Motor neuron (in vitro differentiated cells): ENCODE data around the gene DISC1. TPM values are rescaled to one million over a fixed set of nuclear protein-coding genes. Genes with fewer than 3 reads are reported as not detected.
A peak's percentile ranks its signal among the peaks of the same experiment; 100 is the strongest.

Experiments used
- ATAC-seq, 8 experiments: fragments of 200-7000 bp; cut with Tn5 transposase; replicated peaks in 6 of 8; 2 replicates each; pipeline ENCODE4 v1.8.0; 2021; ENCODE audit warnings: mild to moderate bottlenecking in 8 of 8, moderate library complexity in 8 of 8
- H3K27ac ChIP-seq, 2 donors: fragments of 250-450 bp; sonication (Bioruptor Pico); 2 replicates each; pipeline ENCODE4 v1.9.0; 2021; ENCODE audit warnings: antibody characterized with exemption in 2 of 2, mild to moderate bottlenecking in 2 of 2, moderate library complexity in 1 of 2
- H3K4me1 ChIP-seq, 2 donors: fragments of 250-450 bp; sonication (Bioruptor Pico); replicated peaks in 1 of 2; 2 replicates each; pipeline ENCODE4 v1.6.1; 2021; ENCODE audit warnings: antibody characterized with exemption in 2 of 2, mild to moderate bottlenecking in 2 of 2, moderate library complexity in 1 of 2
- H3K4me3 ChIP-seq, 5 donors: fragments of 250-450 bp; sonication (Bioruptor Pico); 2 replicates each; pipeline ENCODE4 v1.9.0; 2021; ENCODE audit warnings: antibody characterized with exemption in 5 of 5, mild to moderate bottlenecking in 5 of 5, moderate library complexity in 4 of 5
- WGBS, 10 experiments: fragments of 450-650 bp; shearing (Covaris generic); methylation state at CpG; one replicate each; pipeline ENCODE4 v1.0.0; 2022; 5-methylcytosine and 5-hydroxymethylcytosine counted together
- in situ Hi-C, 9 experiments: fragments of 400-800 bp; cut with MboI; loops; one replicate each; pipeline ENCODE4 v1.15.0; 2021; ENCODE audit warnings: low sequenced_read_pairs in 9 of 9, low pct_unique_long_range_greater_than_20kb in 2 of 9; ENCODE audit not compliant: unreplicated experiment in 9 of 9
- total RNA-seq, 8 experiments: library from RNA; unstranded; fragments of 300-600 nt; gene quantifications; 2 replicates each; pipeline versions ENCODE4 v1.2.3 to v1.2.4, GENCODE V29; 2022

Gene DISC1
- total RNA-seq, 8 experiments from 2014 or later = 1.2 to 13.5 (median 3.7) TPM

DNA sequence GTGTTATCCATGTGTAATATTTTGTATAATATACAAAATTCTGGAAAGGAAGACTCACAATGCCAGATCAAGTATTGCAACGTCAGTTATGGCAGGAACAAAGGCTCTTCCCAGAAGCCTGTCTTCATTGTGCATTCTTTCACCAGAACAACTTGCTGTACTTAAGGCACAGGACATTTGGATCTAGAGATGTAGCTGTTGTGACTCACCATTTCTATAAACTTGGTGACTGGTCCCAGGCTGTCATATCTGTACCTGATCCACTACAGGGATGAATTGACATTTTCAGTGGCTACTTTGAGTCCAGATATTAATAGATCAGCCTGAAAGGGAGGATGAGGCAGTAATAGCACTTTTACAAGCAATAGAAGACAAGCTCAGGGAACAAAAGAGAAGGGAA lies 299.8 kb downstream of the DISC1 start:
- ATAC-seq = no peak
- Histone ChIP-seq H3K4me1 (peaks cover 37 to 39% of the 10 kb centered on the region in 2 donors), H3K4me3 (no peak overlapping the region), H3K27ac (no peak overlapping the region)
- in situ Hi-C loops = no loop called here
- WGBS, 10 experiments = 17 to 100% (median 89%) methylated on average over 1 of the region's 1 CpG; no CpG with 5 or more reads in 3 of the 10 experiments

DNA sequence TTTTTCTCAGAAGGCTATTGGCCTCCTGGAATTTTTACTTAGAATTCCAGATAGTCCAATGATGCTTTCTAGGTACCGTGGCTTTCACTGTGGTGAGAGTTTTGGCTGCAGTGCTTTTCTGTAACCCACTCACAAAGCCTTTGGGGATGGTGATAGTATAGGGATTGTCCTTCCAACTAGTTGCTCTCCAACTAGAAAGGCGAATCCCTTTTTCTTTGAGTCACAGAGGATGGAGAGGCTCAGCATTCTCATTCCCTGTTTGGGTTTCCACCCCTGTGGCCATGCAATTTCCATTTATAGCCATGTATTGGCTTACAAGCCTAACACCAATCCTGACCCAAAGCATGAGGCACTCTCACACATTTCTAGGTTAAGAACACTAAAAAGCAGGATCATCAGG lies 300.3 kb downstream of the DISC1 start:
- peaks cover 37 to 39% of the 10 kb centered on the region in 2 donors for H3K4me1 ChIP-seq
- in situ Hi-C loops = no loop called here
- H3K4me3 ChIP-seq = no peak overlapping the region
- ATAC-seq = no peak
- H3K27ac ChIP-seq = no peak overlapping the region
- 25 to 100% (median 88%) methylated on average over 1 to 2 of the region's 2 CpGs; no CpG with 5 or more reads in 3 of the 10 experiments for WGBS, 10 experiments

DNA sequence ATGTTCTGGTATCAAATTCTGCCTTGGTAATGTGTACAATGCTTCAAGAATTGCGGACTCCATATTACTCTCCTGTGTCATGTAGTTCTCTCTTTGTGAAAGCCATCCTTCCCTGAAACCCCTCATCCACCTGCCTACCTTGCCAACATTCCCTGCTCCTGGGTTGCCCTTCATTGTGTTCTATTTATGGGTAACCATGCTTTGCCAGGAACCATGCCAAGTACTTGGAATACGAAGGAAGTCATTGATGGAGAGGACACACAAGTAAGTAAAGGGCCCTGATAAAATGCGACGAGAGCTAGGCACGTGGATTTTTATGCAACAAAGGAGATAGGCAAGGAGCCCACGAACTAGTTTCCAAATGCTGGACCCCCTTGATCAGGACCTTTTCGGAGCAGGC lies 300.8 kb downstream of the DISC1 start:
- H3K4me3 ChIP-seq = no peak overlapping the region
- H3K4me1 ChIP-seq = peaks cover 37 to 39% of the 10 kb centered on the region in 2 donors
- H3K27ac ChIP-seq = no peak overlapping the region
- no peak for ATAC-seq
- WGBS, 10 experiments = 58 to 100% (median 81%) methylated on average over 3 to 7 of the region's 7 CpGs; no CpG with 5 or more reads in 2 of the 10 experiments
- in situ Hi-C loops = no loop called here

DNA sequence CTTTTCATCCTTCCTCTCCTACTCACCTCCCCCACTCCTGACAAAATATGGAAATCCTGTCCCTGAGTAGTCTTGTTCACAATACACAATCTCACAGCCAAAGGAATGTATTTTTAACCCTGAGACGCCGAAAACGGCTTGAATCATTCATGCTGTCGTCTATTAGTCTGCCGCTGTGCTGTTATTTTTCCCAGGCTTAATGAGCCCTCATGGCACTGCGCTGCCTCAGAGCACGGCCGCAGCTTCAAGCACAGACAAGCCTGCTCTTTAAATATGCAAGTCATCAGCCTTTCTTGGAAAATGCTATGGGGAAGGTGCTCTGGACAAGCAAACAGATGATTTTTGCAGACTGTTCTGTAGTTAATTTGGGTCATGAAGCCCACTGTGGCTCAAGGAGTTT lies 302.7 kb downstream of the DISC1 start:
- peak overlapping the region in 1 of 2 donors; percentile 16 for H3K27ac ChIP-seq
- ATAC-seq = peak in 7 of 8 experiments; percentile 45 to 89 (median 83)
- 5 to 100% (median 16%) methylated on average over 1 to 8 of the region's 8 CpGs; no CpG with 5 or more reads in 3 of the 10 experiments for WGBS, 10 experiments
- in situ Hi-C loops = no loop called here
- peaks cover 25 to 29% of the 10 kb centered on the region in 2 donors for H3K4me1 ChIP-seq
- H3K4me3 ChIP-seq = no peak overlapping the region

DNA sequence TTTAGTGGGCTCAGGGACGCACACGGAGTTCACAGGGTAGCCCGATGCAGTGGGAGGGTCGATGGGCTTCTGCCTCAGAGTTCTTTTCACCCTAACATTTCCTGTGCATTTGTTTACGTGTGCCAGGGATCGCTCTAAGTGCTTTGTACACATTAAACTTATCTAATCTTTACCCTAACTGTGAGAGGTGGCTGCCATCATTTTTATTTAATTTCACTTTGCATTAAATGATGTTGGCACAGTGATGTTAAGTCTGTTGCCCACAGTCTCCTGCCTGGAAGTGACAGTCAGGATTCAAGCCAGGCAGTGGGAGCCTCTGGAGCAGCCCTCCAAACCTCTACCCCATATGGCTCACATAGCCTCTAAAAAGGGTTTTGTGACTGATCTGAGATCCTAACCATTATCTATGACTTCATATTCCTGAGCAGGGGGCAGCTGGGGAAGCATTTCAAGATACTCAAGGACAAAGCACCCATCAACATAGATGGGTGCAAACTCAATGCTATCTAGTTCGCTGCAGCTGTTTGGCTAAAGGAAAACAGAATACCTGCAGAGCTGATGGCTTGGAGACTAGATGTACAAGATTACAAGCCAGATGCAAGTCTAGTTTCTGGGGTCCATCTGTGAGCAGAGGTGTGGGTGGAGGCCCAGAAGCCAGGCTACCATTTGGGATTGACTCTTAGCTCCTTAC lies 303.8 kb downstream of the DISC1 start:
- ATAC-seq = no peak
- in situ Hi-C loops = no loop called here
- Histone ChIP-seq H3K4me3 (no peak overlapping the region), H3K27ac (no peak overlapping the region), H3K4me1 (peaks cover 17 to 28% of the 10 kb centered on the region in 2 donors)
- 57 to 100% (median 70%) methylated on average over 1 to 7 of the region's 7 CpGs; no CpG with 5 or more reads in 4 of the 10 experiments for WGBS, 10 experiments

DNA sequence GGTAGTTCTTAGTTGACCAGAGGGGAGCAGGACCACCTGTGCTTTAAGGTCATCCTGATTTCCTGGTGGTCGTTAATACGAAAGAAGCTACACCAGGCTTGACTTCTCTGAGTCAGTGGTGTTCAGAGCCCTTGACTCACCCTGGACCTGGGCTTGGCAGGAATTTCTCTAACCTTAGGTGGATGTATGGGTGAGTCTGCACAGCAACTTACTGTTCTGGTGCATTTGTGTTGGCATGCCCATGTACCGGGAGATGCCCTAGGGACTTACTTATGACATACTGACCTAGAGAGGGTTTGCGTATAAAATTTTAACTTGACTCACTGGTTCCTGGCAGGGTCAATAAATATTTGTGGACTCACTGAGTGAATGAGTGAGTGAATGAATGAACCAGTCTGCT lies 304.6 kb downstream of the DISC1 start:
- in situ Hi-C loops = no loop called here
- ATAC-seq = no peak
- Histone ChIP-seq H3K4me3 (no peak overlapping the region), H3K4me1 (peaks cover 17 to 28% of the 10 kb centered on the region in 2 donors), H3K27ac (no peak overlapping the region)
- WGBS, 10 experiments = 55 to 100% (median 84%) methylated on average over 1 to 4 of the region's 4 CpGs; no CpG with 5 or more reads in 3 of the 10 experiments

DNA sequence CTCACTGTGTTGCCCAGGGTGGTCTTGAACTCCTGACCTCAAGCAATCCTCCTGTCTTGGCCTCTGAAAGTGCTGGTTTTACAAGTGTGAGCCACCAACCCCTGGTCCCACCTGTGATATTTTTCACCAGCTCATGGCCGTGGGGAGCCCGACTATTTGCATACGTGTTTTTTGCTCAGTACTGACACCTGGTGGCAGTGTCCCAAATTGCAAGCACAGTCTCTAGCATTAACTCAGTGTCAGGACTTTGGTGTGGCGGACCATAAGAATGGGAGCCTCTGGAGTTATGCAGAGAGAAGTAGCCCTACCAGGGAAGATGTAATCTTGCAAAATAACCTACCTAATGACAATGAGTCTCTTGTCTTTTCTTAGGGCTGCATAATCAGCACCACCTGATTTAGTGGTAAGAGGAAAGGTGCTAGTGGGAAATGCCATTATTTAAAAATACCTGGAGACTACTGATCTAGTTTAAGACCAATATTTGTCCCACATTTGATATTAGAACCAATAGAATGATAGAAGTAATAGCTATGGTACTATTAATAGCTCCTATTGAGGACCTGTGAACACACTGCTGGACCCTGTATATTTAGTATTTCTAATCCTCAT lies 305.4 kb downstream of the DISC1 start:
- Histone ChIP-seq H3K27ac (no peak overlapping the region), H3K4me3 (no peak overlapping the region), H3K4me1 (peaks cover 15 to 28% of the 10 kb centered on the region in 2 donors)
- in situ Hi-C loops = no loop called here
- 47 to 100% (median 87%) methylated on average over 1 to 4 of the region's 4 CpGs; no CpG with 5 or more reads in 3 of the 10 experiments for WGBS, 10 experiments
- no peak for ATAC-seq

DNA sequence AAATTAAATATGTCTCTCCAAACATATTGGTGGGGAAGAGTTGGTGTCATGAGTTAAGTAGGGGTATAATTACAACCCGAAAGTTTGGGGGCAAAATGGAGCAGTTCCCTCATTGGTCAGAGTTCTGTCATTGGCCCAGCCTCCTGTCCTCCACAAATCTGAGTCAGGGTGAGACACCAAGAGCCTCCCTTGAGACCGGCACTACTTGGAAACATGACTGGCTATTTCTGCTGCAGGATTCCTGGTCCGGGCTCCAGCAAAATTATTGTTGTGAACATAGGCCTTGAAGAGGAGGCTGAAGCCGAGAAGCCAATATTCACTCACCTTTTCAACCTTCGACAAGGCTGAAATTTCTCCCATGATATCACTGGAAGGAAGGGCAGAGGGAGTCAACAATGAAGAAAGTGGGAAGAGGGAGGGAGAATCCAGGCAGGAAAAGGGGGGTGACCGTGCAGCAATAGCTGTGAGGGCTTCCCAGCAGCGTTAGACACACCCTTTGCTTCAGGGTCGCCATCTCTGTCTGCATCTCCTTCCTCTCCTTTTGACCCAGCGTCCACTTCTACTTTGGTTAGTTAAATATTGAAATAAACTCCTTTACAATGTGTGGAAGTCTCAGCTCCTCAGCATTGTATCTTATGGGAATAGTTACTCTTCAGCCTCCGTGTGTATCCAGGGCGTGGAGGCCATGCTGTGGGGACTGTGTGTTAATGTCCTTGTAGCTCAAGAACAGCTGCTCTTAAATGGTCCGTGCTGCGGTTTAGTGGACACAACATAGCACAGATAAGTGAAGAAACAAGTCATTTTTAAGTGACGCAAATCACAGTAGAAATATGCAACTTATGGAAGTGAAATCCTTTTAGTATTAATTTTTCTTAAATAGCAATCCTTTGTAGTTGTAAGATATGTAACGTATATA lies 307.4 kb downstream of the DISC1 start:
- peak in 1 of 8 experiments; percentile 34 for ATAC-seq
- no peak overlapping the region for H3K27ac ChIP-seq
- peaks cover 19 to 34% of the 10 kb centered on the region in 2 donors for H3K4me1 ChIP-seq
- WGBS, 10 experiments = 47 to 96% (median 86%) methylated on average over 3 to 15 of the region's 15 CpGs
- H3K4me3 ChIP-seq = no peak overlapping the region
- in situ Hi-C loops = no loop called here

DNA sequence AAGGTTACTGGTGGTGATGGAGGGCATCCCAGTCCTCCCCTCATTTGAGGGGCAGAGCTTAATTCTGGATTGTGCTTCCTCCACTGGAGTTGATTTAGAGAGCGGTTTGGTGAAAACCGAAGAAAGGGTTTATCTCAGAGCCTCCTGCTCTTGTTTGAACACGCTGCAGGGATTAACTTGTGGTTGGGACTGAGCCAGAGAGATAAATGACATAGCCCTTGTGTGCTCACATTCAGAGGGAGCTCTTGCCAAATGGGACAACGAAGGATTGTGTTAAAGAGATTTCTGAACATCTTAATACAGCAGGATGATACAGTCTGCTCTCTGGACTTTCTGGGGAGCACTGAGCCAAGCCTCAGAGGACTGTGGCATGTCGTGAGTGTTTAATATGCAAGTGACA lies 308.2 kb downstream of the DISC1 start:
- whole genome bisulfite sequencing, 10 experiments = 18 to 74% (median 68%) methylated on average over 2 to 5 of the region's 5 CpGs; no CpG with 5 or more reads in 2 of the 10 experiments
- peaks cover 11 to 26% of the 10 kb centered on the region in 2 donors for H3K4me1 ChIP-seq
- H3K27ac ChIP-seq = no peak overlapping the region
- ATAC-seq = peak in 4 of 8 experiments; percentile 39 to 93 (median 56)
- in situ Hi-C loops = no loop called here
- H3K4me3 ChIP-seq = no peak overlapping the region

DNA sequence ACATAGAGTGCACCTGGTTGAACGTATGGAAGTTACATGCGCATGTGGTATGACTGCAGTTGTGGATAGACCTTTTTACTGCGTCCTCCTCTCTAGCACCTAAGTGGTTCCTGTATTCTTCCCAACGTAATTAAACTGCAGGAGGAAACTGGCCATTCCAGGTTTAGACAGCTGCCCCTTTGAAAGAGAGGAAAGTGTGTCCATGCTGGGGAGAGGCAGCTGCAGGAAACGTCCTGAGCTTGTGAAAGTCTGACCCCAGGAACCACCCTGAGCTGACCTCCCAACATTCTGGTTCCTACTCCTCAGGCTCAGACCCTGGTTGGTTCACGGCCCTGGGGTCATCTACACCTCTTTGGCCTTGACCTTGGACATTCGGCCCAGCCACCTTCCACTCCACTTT lies 309.3 kb downstream of the DISC1 start:
- Histone ChIP-seq H3K4me1 (peaks cover 6 to 19% of the 10 kb centered on the region in 2 donors), H3K27ac (no peak overlapping the region), H3K4me3 (no peak overlapping the region)
- 63 to 100% (median 80%) methylated on average over 1 to 7 of the region's 7 CpGs for WGBS, 10 experiments
- in situ Hi-C loops = no loop called here
- no peak for ATAC-seq

DNA sequence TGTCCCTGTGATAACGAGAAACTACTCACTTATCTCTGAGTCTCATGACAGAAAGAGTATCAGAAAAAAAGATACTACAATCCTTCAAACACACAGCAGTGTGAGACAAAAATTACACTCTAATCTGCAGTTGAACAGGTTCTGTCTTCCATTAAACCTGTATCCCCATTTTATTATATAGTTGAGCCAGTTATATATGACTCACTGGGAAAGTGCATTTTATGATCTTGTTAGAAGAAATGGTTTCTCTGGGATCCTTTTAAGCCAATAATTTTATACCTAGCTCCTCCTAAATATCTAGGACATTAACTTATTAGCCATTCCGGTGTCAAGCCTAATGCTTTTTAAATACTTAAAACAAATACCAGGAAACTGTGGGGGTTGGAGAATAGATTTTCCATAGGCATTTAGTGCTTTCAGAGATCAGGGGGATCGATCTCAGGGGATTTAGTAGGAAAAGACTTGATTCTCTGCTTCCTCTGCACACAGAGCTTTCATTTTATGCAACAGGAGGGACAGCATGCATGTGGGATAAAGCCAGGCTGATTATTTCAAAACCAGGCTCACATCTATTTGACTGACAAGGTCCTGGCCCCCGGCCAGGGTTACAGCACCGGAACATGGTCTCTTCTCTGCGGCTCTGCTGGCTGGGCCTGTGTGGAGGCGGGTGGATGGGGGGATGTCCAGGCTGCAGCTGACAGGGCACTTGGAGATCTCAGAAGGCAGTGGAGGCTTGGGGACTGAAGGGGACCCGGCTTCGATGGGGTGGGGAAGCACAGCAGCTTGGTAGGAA lies 310.6 kb downstream of the DISC1 start:
- ATAC-seq = peak in 5 of 8 experiments; percentile 18 to 78 (median 59)
- Histone ChIP-seq H3K4me3 (no peak overlapping the region), H3K27ac (no peak overlapping the region), H3K4me1 (peaks cover 6 to 19% of the 10 kb centered on the region in 2 donors)
- in situ Hi-C loops = no loop called here
- WGBS, 10 experiments = 8 to 82% (median 69%) methylated on average over 2 to 9 of the region's 9 CpGs; no CpG with 5 or more reads in 2 of the 10 experiments

DNA sequence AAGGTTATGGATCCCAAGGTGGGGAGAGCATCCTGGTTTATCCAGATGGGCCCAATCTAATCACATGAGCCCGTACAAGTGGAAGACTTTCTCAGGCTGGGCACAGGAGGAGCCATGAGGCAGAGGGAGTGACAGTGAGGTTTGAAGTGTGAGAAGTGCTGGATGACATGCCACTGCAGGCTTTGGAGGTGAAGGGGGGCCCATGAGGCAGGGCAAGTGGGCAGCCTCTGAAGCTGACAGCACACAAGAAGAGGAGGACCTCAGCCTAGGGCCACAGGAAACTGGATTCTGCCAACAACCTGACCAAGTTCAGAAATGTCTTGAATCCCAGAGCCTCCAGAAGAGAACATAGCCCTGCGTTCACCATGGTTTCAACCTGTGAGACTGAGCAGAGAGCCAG lies 311.6 kb downstream of the DISC1 start:
- no peak for ATAC-seq
- Histone ChIP-seq H3K27ac (no peak overlapping the region), H3K4me1 (peaks cover 6 to 19% of the 10 kb centered on the region in 2 donors), H3K4me3 (no peak overlapping the region)
- in situ Hi-C loops = no loop called here
- 60 to 100% (median 83%) methylated on average over 1 to 2 of the region's 2 CpGs; no CpG with 5 or more reads in 3 of the 10 experiments for WGBS, 10 experiments
